Measurements from ENCODE around the gene LY6G6D.

Gene LY6G6D

GRCh38 chr6:31736768-31737314, 21.7 kb downstream of the LY6G6D start:
- peak overlapping the region; percentile 99 for H3K27ac ChIP-seq
- no peak for TF ChIP-seq CTCF (conservative IDR thresholded peaks at IDR 0.05)

GRCh38 chr6:31737315-31737990, 22.3 kb downstream of the LY6G6D start:
- peak overlapping the region; percentile 99 for H3K27ac ChIP-seq
- no peak for TF ChIP-seq CTCF (conservative IDR thresholded peaks at IDR 0.05)

- peak; percentile 54 for TF ChIP-seq CTCF (conservative IDR thresholded peaks at IDR 0.05)
- peak overlapping the region; percentile 99 for H3K27ac ChIP-seq
Observed at GRCh38 chr6:31737991-31738979, 23.1 kb downstream of the LY6G6D start.

- peak within 1 kb of the TSS; percentile 99 for H3K27ac ChIP-seq
Observed at GRCh38 chr6:31739639-31740396, 24.7 kb downstream of the LY6G6D start, which contains the start of gene MSH5. Gene MSH5 (plus strand): TSS chr6:31740005. CDS start chr6:31740467, 462 bp downstream.

GRCh38 chr6:31740397-31741223, 25.5 kb downstream of the LY6G6D start:
- no peak for TF ChIP-seq CTCF (conservative IDR thresholded peaks at IDR 0.05)
- peak overlapping the region; percentile 99 for H3K27ac ChIP-seq

More at GRCh38 chr6:31739639-31740396, 24.7 kb downstream of the LY6G6D start, which contains the start of gene MSH5:
- no peak for TF ChIP-seq CTCF (conservative IDR thresholded peaks at IDR 0.05)

- H3K27ac ChIP-seq = no peak overlapping the region
Observed at GRCh38 chr6:31741815-31742214, 26.7 kb downstream of the LY6G6D start.

More at GRCh38 chr6:31741815-31742214, 26.7 kb downstream of the LY6G6D start:
- no peak for TF ChIP-seq CTCF (conservative IDR thresholded peaks at IDR 0.05)

Measured in VCaP (cell line).